Liver (tissue), 9 donors: Measurements from ENCODE around the gene PEX14. TPM values are rescaled to one million over a fixed set of nuclear protein-coding genes. Genes with fewer than 3 reads are reported as not detected.

Source experiments
- DNase-seq: peaks from one replicate; pipeline ENCODE4 v3.0.0-alpha.2; 2017; ENCODE audit warnings: low spot score
- H3K27ac ChIP-seq, 2 donors: one replicate each; pipeline ENCODE4 v1.7.0; 2013; ENCODE audit warnings: inconsistent platforms in 2 of 2, low read length in 2 of 2, control low read depth in 1 of 2, low read depth in 1 of 2, mild to moderate bottlenecking in 1 of 2
- H3K27me3 ChIP-seq, 4 donors: one replicate each; pipeline versions ENCODE4 v1.6.1 to v1.7.0; 2013; ENCODE audit warnings: low read length in 3 of 4, inconsistent platforms in 1 of 4, mild to moderate bottlenecking in 1 of 4, moderate library complexity in 1 of 4; ENCODE audit not compliant: control insufficient read depth in 4 of 4, insufficient read depth in 4 of 4
- H3K36me3 ChIP-seq, 4 donors: one replicate each; pipeline versions ENCODE4 v1.6.1 to v1.7.0; 2013; ENCODE audit warnings: low read length in 3 of 4, mild to moderate bottlenecking in 3 of 4, low read depth in 1 of 4, moderate library complexity in 1 of 4; ENCODE audit not compliant: control insufficient read depth in 4 of 4, insufficient read depth in 3 of 4
- H3K4me1 ChIP-seq, 4 donors: one replicate each; pipeline versions ENCODE4 v1.6.1 to v1.7.0; 2013; ENCODE audit warnings: low read length in 3 of 4, mild to moderate bottlenecking in 3 of 4, moderate library complexity in 1 of 4; ENCODE audit not compliant: control insufficient read depth in 4 of 4, insufficient read depth in 4 of 4
- H3K4me3 ChIP-seq, 3 donors: one replicate each; pipeline versions ENCODE4 v1.6.1 to v1.7.0; 2013; ENCODE audit warnings: low read length in 3 of 3, control low read depth in 1 of 3, low read depth in 1 of 3, mild to moderate bottlenecking in 1 of 3
- H3K9ac ChIP-seq, 2 donors: one replicate each; pipeline ENCODE4 v1.7.0; 2013; ENCODE audit warnings: low read length in 2 of 2, mild to moderate bottlenecking in 2 of 2, moderate library complexity in 2 of 2, control low read depth in 1 of 2, low read depth in 1 of 2
- H3K9me3 ChIP-seq, 4 donors: one replicate each; pipeline versions ENCODE4 v1.6.1 to v1.7.0; 2013; ENCODE audit warnings: low read length in 3 of 4; ENCODE audit not compliant: control insufficient read depth in 4 of 4
- ATF3 ChIP-seq: IDR thresholded peaks from 2 replicates; pipeline ENCODE4 v1.6.1; 2016; ENCODE audit warnings: antibody characterized with exemption
- CTCF ChIP-seq: fragments of 150-350 bp; IDR thresholded peaks from 2 replicates; pipeline ENCODE4 v1.5.1; 2017; ENCODE audit warnings: improper control_type of control experiment, low read depth, low read length; ENCODE audit not compliant: missing input control
- FOXA1 ChIP-seq: IDR thresholded peaks from 2 replicates; pipeline ENCODE4 v1.6.1; 2016; ENCODE audit warnings: antibody characterized with exemption
- GABPA ChIP-seq, 2 donors: IDR thresholded peaks in 1 of 2; conservative IDR thresholded peaks in 1 of 2; 2 replicates each; pipeline ENCODE4 v1.6.1; 2016; ENCODE audit warnings: antibody characterized with exemption in 2 of 2, mild to moderate bottlenecking in 1 of 2, moderate library complexity in 1 of 2
- JUND ChIP-seq, 2 donors: IDR thresholded peaks; 2 replicates each; pipeline ENCODE4 v1.6.1; 2016; ENCODE audit warnings: antibody characterized with exemption in 2 of 2
- MAX ChIP-seq: IDR thresholded peaks from 2 replicates; pipeline ENCODE4 v1.6.1; 2016; ENCODE audit warnings: antibody characterized with exemption
- NR2F2 ChIP-seq: IDR thresholded peaks from 2 replicates; pipeline ENCODE4 v1.6.1; 2016; ENCODE audit warnings: antibody characterized with exemption
- SP1 ChIP-seq: IDR thresholded peaks from 2 replicates; pipeline ENCODE4 v1.6.1; 2018; ENCODE audit warnings: antibody characterized with exemption, mild to moderate bottlenecking
- TAF1 ChIP-seq: conservative IDR thresholded peaks from 2 replicates; pipeline ENCODE4 v1.6.1; 2016; ENCODE audit warnings: antibody characterized with exemption, mild to moderate bottlenecking
- YY1 ChIP-seq: IDR thresholded peaks from 2 replicates; pipeline ENCODE4 v1.6.1; 2016; ENCODE audit warnings: antibody characterized with exemption, mild to moderate bottlenecking
- ZBTB33 ChIP-seq: IDR thresholded peaks from 2 replicates; pipeline ENCODE4 v1.6.1; 2016; ENCODE audit warnings: antibody characterized with exemption
- WGBS: extraction: QIAGEN DNeasy Blood & Tissue Kit; methylation state at CpG from one replicate; pipeline ENCODE4 v1.1.7; 2013; 5-methylcytosine and 5-hydroxymethylcytosine counted together
- polyA plus RNA-seq, 2 donors: library from polyadenylated mRNA; stranded (reverse) in 1 of 2; unstranded in 1 of 2; fragments of 200-250 nt in 1 of 2; fragments of >200 nt in 1 of 2; fragmentation: Nextera tagmentation in 1 of 2; extraction: Ambion mirVana in 1 of 2; gene quantifications; one replicate each; pipeline versions ENCODE4 v1.2.1 to v1.2.3, GENCODE V29; 2013 to 2015
- total RNA-seq, 2 donors: library from RNA; depleted of rRNA; stranded (reverse); fragments of >200 nt; gene quantifications; one replicate each; pipeline ENCODE4 v1.2.3, GENCODE V29; 2014
- donor health status: healthy.
- donor health status: healthy.
- donor health status: healthy.
- donor health status: healthy.
- donor health status: healthy.

Gene PEX14
- total and polyA plus RNA-seq, 4 donors = 7.1 to 16.1 (median 11.7) TPM

GRCh38 chr1:10672343-10673050, 197.7 kb downstream of the PEX14 start:
- H3K27ac ChIP-seq = no peak overlapping the region
- WGBS = 90% methylated on average over 35 of the region's 35 CpGs
- H3K36me3 ChIP-seq = no peaks in the 10 kb centered on the region
- H3K27me3 ChIP-seq = no peaks in the 10 kb centered on the region
- H3K9ac ChIP-seq = no peak overlapping the region
- no peaks in the 10 kb centered on the region for H3K9me3 ChIP-seq
- H3K4me1 ChIP-seq = peaks cover 25 to 54% (median 39%) of the 10 kb centered on the region in 4 donors
- H3K4me3 ChIP-seq = no peak overlapping the region
- TF ChIP-seq CTCF (no peak), SP1 (no peak), NR2F2 (no peak), ZBTB33 (no peak), FOXA1 (no peak), TAF1 (no peak), GABPA (IDR thresholded peaks at IDR 0.05 in 1 of 2, conservative IDR thresholded peaks at IDR 0.05 in 1 of 2) (no peak), ATF3 (no peak), YY1 (no peak), JUND (IDR thresholded peaks at IDR 0.05) (no peak), MAX (no peak)
- no peak for DNase-seq

GRCh38 chr1:10673109-10673711, 198.5 kb downstream of the PEX14 start:
- Histone ChIP-seq H3K9me3 (no peaks in the 10 kb centered on the region), H3K4me1 (peaks cover 26 to 56% (median 43%) of the 10 kb centered on the region in 4 donors), H3K27ac (no peak overlapping the region), H3K36me3 (no peaks in the 10 kb centered on the region), H3K9ac (no peak overlapping the region), H3K4me3 (no peak overlapping the region), H3K27me3 (no peaks in the 10 kb centered on the region)
- no peak for TF ChIP-seq CTCF
- no peak for DNase-seq
- WGBS = 93% methylated on average over 19 of the region's 19 CpGs
